GM21825 (cell line): ENCODE measurements around the gene SKIDA1.

Source experiments
- ATAC-seq: cut with Tn5 transposase; IDR thresholded peaks from one replicate; pipeline ENCODE4 v1.9.1; 2021; ENCODE audit warnings: mild to moderate bottlenecking, moderate library complexity; ENCODE audit not compliant: unreplicated experiment

Gene SKIDA1

GRCh38 chr10:21517134-21518031 lies 8.1 kb downstream of the SKIDA1 start:
- peak; percentile 50 for ATAC-seq

DNA sequence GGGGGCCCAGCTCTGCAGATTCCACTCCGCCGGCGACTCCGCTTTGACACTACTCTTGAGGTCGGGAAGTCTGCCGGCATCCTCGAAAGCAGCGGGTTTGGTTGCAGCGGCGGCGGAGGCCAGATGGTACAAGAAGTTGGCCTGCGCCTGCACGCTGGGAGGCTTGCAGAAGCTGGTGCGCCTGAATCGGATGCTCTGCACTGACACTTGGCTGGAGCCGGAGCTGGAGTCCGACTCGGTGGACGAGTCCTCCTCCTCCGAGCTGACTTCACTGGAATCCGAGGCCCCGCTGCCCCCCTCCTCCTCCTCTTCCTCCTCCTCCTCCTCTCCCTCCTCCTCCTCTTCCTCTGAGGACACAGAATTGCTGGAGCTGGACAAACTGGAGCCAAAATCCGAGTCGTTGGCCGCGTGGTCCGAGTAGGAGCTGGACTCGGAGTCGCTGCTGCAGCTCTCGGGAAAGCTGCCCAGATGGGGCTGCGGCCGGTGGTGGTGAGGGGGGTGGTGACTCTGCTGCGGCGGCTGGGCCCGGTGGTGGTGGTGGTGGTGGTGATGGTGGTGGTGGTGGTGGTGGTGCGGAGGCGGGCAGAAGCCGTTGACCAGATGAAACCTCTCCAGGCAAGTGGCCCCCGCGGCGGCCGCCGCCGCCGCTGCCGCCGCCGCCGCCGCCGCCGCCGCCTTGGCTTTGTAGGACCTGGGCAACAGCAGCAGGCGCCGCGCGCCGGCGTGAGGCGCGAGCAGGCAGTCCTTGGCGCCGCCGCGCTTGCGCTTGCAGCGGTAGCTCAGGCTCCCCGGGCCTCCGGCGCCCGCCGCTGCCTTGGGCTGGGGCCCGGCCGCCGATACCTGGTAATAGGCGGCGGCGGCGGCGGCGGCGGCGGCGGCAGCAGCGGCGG lies 9.0 kb downstream of the SKIDA1 start:
- ATAC-seq, result peak; percentile 60

- no peak for ATAC-seq
Observed at GRCh38 chr10:21515361-21516241, 9.9 kb downstream of the SKIDA1 start.

DNA sequence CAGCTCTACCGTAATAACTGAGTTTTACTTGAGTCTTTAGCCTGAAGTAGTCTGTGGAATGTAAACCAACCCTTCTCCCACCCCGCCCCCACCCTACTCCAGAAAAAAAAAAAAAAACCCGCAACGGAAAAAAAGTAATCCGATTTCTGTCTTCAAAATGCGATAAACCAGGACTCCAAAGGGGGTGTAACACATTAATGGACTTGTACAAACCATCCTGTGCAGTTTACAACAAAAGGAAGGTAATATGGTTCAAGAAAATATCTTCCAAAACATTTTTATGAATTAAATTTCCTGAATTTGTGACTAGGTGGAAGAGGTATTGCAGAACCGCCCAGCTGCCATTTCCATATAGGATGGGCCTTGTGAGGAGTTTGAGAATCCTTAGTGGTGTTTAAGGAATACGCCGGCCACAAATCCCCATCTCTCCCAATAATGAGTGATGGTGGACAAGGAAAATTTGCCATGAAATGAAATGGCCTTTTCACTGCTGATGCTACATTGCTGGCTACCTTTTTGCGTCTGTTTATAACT lies 10.6 kb downstream of the SKIDA1 start:
- no peak for ATAC-seq

GRCh38 chr10:21514129-21514817 lies 11.2 kb downstream of the SKIDA1 start:
- ATAC-seq, result no peak

- ATAC-seq, result no peak
Observed at GRCh38 chr10:21513405-21513788, 12.1 kb downstream of the SKIDA1 start.

DNA sequence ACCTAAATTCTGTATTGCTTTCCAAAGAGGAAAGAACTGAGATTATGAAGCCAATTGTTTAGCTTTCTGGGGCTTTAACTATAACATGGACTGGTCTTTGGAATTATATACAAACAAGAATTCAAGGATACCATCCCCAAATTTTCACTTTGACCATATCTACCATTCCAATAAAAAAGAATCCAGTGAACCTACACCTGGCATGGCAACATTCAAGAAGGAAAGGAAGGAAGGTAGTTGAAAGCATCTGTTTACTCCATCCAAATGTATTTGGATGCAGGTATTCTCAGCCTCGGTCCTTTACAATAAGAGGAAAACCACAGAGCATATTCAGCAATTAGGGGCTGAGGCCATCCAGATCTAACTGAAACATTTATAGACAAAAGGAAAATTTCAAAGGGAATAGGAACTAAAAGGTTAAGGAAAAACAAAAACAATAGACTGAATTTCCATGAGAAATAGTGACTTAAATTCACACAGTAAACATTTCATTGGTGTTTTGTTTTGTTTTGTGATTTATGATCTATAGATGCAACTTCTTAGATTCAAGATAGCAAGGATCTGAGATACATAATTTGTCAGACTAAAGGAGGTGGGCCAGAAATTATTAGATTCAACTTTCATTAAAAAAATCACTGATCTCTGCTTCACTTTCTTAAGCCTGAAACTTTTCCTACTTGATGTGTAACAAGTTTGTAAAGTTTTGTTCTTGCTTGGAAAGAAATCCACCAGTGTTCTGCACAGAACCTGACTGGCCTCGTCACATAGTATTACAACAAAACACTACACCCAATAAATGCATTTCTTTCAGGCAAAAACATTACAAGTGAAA lies 12.7 kb downstream of the SKIDA1 start:
- ATAC-seq, result no peak

- no peak for ATAC-seq
Observed at GRCh38 chr10:21511946-21512572, 13.4 kb downstream of the SKIDA1 start.

DNA sequence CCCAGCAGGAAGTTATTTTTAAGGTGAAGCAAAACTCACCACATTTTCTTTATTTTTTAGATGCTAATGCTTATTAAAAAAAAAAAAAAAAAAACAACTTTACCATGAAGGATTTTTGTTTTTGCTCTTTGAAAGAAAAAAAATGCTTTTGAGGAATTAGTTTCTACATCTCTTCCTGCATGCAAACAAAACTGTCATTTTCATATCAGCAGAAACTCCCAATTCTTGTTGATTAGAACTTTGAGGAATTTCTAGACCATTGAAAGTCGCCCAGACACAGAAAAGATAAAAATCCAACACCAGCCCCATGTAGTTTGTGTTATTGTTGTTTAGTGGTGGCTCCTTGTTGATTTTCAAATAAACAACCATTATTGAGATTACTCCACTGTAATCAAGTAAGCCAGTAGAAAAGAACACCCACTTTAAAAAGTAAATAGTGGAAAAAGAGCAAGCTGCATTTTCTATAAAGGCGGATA lies 14.3 kb downstream of the SKIDA1 start:
- ATAC-seq, result no peak

- no peak for ATAC-seq
Observed at GRCh38 chr10:21510241-21511094, 15.0 kb downstream of the SKIDA1 start.

DNA sequence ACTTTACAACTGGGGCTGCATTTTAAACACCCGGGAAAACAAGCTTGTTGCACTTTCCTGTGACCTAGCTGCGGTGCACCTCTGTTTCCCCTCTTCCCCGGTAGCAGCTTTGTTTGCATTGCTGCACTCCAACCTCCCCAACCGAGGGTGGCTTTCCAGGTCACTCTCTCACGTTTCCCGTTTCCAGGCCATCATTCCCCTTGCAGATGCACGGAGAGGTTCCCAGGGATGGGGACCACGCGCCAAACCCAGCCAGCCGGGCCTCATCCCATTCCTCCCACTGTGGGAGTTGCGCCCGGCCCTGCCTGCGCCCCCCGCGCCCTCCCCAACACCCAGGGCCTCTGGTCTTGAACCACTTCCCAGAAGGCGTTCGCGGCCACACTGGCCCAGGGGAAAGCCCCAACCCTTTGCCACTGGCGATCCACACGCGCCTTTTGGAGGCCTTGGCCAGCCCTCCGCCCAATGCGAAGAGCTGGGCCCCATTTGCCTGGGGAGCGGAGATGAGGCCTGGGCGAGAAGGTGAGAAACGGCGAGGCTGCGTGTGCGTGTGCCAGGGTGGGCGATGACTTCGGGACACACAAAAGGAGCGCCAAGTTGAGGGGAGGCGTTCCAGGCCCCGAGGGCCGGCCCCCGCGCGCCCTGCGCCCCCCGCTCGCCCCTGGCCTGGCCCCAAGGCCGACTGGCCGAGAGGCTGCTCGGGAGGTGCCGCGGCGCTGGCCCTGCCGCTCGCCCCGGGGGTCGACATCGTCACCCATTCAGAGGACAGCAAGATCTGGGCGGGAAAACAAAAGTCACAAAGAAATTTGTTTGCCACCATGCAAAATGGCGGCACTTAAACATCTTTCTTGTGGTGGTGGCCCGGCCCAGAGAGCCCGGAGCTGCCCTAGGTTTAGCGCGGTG lies 15.9 kb downstream of the SKIDA1 start:
- ATAC-seq, result no peak

DNA sequence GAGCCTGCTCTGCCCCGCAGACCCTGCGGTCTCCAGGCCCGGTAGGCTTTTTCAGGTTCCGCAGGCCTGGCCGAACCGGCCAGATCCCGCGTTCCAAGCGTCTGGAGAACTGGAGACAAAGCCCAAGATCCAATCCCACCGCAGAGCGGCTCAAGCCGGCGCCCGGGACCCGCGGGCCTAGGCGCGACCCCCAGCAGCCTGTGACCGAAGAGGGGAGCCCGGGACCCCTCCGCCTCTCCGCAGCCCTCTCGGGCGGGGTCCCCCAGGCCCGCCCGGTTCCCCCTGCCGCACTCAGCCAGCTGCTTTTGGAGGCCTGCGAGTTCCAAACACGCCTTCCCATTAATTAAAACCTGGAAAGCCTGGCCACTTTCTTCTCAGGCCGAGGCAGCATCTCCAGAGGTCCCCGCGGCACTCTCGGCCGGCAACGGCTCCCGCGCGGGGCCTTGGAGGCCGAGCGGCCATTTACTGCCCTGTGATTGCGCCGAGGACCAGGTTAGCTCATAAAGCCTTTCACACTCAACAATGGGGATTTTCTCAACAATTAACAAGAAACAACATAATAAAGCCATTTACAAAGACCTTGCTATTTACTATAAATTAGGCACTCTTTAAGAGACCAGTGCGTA lies 16.7 kb downstream of the SKIDA1 start:
- no peak for ATAC-seq

GRCh38 chr10:21507150-21507549 lies 18.3 kb downstream of the SKIDA1 start:
- no peak for ATAC-seq

- ATAC-seq, result no peak
Observed at GRCh38 chr10:21506351-21506750, 19.1 kb downstream of the SKIDA1 start.

- no peak for ATAC-seq
Observed at GRCh38 chr10:21505711-21506278, 19.7 kb downstream of the SKIDA1 start.

DNA sequence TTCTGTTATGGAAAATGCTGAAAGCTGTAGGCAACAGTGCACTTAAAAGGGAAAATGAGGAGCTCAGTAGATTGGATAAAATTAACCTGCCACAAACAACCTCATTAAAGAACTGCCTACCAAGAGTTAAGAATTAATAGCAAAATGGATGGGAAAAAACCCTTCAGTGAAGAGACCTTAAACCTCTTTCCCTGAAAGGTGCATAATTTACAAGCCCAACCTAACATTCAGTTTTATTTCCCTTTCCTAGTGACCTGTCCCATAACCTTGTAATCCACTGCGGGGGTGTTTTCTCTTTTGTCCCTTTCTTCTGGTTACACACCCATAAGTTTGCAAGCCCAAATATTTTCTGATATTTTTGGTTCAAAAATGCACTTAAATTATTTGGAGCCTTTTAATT lies 21.9 kb downstream of the SKIDA1 start:
- ATAC-seq, result no peak
